ENCODE data around the gene GPR62. TPM values are rescaled to one million over a fixed set of nuclear protein-coding genes. Genes with fewer than 3 reads are reported as not detected.

The GPR62 gene
- total RNA-seq, 1 donor from 2014 or later = not detected

Other genes starting within 250 kb of the GPR62 start
- 0.11 and 0.31 TPM in 2 replicates for gene GRM2, start 248.3 kb upstream of the GPR62 start, total RNA-seq
- not detected in 2 replicates for gene IQCF6, start 176.1 kb upstream of the GPR62 start, total RNA-seq
- not detected in 2 replicates for gene IQCF2, start 93.8 kb upstream of the GPR62 start, total RNA-seq
- gene IQCF5, start 79.8 kb upstream of the GPR62 start, total RNA-seq = not detected in 2 replicates
- gene IQCF1, start 52.0 kb upstream of the GPR62 start, total RNA-seq = not detected in 2 replicates
- 22.1 and 22.3 TPM in 2 replicates for gene RRP9, start 13.5 kb upstream of the GPR62 start, total RNA-seq
- 21.7 and 24.0 TPM in 2 replicates for gene PARP3, start 13.0 kb upstream of the GPR62 start, total RNA-seq
- gene PCBP4, start 12.1 kb downstream of the GPR62 start, total RNA-seq = 159 and 351 TPM in 2 replicates
- 31.6 and 32.5 TPM in 2 replicates for gene ABHD14B, start 18.7 kb downstream of the GPR62 start, total RNA-seq
- gene ABHD14A, start 19.7 kb downstream of the GPR62 start, total RNA-seq = 20.6 and 38.8 TPM in 2 replicates
- 44.5 and 52.9 TPM in 2 replicates for gene ACY1, start 28.2 kb downstream of the GPR62 start, total RNA-seq
- 1,456 and 1,610 TPM in 2 replicates for gene RPL29, start 40.5 kb downstream of the GPR62 start, total RNA-seq
- 8.9 and 12.3 TPM in 2 replicates for gene DUSP7, start 101.2 kb downstream of the GPR62 start, total RNA-seq
- gene POC1A, start 199.0 kb downstream of the GPR62 start, total RNA-seq = 1.2 and 1.3 TPM in 2 replicates
- 59.7 and 83.9 TPM in 2 replicates for gene ALAS1, start 242.8 kb downstream of the GPR62 start, total RNA-seq